Fibroblast of skin of left biceps (primary cell): ENCODE data around the gene ARHGAP15.

Source experiments
- DNase-seq, 2 experiments: peaks; one replicate each; pipeline ENCODE4 v3.0.0-alpha.2; 2013; ENCODE audit warnings: low read depth in 2 of 2

The ARHGAP15 gene

DNA sequence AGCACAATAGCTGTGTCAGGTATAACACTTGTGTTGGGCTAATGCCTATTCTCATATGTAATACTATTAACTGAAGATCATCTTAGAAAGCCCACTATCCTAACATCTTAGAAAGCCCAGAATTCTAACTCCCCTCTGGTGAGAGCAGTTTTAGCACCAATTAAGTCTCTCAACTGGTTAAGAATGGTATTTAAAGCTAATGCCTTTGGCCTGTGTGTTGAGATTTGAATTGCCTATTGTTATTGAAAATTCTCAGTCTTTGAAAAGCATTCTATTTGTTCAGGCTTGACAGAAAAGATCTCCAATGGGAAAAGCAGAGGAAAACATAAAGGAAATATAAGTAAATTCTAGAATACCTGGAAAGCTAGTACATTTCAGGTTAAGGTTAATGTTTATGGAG is 352.5 kb downstream of the ARHGAP15 start:
- DNase-seq = no peak

DNA sequence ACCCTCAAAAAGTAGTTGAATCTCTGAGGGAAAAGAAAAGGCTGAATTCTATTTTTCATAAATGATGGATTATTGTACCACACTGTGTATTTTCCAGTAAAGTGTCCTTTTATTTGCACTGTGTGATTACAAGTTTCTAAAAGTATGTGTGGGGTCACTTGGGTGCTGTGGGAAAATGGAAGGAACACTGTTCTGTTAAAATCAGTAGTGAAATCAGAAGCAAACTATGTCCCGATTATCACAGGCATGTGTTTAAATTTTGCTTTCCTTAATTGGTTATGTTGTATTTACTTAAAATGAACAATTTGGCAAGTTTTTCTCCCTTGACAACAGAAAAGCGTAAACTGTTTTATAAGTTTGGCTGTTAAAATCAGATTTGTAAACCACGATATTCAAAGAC is 353.1 kb downstream of the ARHGAP15 start:
- DNase-seq = no peak

DNA sequence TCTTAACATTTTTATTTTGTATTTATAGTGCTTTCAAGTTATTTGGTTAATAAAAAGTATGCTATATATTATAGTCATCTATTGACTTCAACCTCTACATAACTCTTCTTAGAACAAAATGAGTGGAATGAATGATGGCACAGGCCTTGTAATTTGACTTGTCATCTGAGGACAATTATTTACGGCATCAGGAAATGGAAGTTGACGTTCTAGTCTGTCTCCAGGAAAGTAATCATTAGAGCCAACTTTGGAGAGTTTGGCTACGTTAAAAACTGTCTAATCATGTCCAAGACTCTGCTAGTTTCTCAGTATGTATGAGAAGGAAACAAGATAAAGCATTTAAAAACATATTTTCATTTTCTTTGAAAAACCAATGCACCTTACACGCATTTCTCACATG is 353.6 kb downstream of the ARHGAP15 start:
- no peak for DNase-seq

DNA sequence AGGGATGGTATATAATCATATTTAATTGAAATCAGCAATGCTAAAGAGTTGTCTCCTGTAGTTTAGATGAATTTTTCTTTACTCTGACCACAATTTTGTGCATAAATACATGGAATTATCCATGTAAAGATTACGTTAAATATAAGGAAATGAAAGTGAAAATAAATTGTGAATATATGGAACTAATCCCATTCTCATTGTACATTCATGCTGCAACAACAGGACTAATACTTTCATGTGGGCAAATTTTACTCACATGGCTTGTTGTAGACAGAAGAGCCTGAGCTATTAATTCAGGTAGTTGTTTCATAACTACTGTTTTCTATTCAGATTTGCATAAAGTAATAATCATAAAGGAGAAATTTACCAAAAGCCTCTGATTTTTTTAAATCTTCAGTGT is 357.8 kb downstream of the ARHGAP15 start:
- DNase-seq = no peak

DNA sequence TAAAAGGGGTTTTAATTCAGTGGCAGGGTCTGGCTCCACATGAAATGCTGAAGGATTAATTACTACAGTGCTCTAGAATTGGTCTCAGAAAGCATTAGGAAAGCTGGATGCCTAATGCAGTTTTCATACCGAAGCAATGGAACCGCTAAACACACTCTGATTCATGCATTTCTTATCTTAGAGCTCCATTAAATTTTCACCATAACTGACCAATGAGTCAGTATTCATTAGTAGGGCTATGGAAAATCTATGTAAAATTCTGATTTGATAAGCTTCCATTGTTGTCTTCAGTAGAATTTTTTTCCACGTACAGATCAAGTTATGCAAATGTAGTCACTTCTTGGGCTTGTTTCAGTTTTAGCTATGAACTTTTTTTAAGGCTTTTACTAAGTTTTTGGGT is 359.9 kb downstream of the ARHGAP15 start:
- DNase-seq = peak; percentile 53 to 55

DNA sequence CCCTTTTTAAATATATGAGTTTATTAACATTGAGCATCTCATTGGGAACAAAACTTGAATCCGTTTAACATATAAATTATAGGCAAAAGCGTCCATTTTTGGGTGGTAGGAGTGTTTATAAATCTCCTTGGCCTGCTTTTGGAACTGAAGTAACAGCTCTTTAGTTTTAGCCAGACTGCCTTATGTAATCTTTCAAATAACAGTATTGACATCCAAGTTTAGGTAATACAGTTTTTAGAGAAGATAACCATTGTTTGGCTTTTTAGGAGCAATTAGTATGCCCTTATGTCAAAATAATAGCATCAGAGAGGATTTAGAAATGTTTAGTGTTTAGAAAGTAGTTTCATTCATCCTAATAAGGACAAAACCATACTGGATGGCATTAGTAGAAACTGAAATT is 361.9 kb downstream of the ARHGAP15 start:
- DNase-seq = no peak

DNA sequence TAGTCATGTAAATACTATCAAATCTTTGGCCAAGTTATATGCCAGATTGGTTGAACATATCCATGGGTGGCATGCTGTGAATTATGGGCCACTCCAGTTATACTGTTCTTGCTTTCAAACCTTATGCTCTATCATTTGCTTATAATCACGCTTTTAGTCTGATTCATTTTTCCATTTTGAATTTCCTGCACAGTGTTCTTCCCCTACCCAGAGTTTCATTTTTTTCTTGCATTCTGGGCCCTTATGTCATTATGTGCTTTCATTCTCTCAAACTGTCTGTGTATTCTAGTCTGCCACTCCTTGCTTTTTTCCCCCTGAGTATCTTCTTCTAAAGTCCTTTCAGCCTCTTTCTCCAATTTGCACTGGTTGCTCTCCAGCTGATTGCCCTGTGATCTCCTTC is 364.1 kb downstream of the ARHGAP15 start:
- DNase-seq = no peak

DNA sequence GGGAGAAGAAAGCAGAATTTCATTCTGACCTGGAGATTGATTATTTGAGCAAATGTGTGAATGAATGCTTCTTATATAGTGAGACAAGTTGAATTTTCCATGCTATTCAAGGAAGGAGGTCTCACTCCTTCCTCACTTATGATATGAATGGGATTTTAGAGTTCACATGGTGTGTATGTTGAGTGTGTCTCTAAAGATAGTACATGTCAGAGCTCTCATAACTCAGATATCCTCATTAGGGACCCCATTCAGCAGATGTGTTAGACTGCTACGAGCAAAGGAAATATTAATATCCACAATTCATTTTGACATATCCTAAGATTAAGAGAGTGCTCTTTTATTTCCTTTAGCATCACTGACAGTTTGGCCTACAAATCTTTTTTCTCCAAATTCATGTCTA is 368.5 kb downstream of the ARHGAP15 start:
- DNase-seq = no peak

DNA sequence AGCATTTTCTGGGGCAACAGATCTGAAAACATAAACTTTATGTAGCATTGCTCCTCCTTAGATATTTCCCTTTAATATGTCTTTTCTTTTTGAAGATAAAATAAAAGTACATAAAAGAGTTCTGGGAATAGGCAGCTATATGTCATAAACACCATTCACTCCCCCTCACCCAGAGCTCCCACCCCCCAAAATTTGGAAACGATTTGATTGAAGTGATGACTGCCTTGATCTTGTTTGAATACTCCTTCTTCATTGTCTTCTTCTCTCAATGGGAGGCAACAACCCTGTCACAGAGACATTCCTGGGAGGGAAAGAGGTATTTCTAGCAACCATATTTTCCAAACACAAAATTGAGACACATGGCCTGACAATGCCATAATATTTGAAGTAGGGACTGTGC is 369.3 kb downstream of the ARHGAP15 start:
- no peak for DNase-seq

DNA sequence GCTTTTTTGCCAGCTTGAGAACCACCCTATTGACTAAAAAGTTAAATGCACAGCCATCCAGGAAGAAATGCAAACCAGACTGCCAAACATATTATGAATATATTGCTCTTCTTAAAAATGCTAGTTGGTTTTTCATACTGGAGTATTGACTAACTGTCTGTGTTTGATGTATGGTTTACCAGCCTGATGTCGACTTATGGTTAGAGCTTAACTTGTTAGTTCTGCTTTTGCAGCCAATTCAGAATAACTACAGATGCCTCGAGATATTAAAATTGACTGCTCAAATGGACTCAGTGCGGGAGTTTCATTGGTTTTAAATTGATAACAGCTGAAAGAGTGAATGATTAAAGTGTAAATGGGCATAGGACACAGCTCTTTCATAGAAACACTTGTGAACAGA is 369.8 kb downstream of the ARHGAP15 start:
- DNase-seq = no peak

DNA sequence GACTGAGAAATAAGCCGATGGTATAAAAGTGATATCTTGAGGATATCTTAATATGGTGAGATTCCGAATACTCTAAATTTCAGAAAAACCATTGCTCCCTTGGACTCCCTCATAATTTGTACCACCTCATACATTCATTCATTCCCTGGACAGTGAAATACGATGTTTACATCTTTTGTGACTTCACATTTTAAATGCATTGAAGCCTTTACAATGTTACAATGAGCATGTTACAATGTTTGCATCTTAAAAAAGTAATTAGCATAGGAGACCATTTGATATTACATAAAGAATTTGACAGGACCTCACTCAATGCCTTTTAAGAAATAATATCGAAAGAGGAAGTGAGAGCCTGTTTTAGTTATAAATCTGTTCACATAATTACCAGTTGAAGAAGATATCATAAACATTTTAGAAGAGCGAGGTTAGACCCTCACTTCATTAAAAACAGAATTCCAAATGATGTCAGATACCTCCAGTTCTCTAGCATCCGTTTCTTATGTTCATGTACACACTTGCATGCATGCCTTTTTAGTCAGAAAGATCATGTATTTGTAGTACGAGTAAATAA is 372.0 kb downstream of the ARHGAP15 start:
- no peak for DNase-seq

DNA sequence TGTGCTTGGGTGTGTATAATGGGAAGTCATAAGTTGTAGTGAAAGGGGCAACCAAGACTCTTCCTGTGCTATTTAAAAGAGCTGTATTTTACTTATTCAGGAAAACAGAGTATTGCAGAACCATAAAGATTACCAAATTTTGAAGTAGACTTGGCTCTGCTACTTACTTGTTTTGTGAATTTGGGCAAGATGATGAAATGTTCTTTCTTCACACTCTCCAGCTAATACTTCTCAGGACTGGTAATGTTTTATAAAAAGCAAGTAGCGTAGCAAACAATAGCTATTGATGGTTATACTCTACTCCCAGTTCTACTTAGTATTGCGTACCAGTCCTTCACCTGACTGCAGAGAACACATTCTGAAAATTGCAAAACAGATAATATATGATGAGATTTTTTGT is 374.1 kb downstream of the ARHGAP15 start:
- DNase-seq = no peak

DNA sequence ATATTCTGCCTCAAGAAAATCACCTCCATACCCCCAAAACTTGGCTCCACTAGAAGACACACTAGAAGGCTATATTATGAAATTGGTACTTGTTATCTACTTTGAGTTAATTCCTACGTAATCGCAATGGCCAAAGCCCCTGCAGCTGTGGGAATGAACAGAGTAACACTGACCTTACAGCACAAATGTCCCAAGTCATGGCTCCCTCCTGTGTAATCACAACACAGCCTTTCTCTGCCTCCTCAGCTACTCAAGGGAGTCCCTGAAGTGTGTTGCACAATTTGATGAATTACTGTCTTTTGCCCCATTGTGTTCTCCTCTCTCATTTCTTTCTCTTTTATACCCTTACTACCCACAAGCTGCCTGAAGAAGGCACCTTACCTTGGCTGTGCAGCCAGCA is 375.2 kb downstream of the ARHGAP15 start:
- no peak for DNase-seq

DNA sequence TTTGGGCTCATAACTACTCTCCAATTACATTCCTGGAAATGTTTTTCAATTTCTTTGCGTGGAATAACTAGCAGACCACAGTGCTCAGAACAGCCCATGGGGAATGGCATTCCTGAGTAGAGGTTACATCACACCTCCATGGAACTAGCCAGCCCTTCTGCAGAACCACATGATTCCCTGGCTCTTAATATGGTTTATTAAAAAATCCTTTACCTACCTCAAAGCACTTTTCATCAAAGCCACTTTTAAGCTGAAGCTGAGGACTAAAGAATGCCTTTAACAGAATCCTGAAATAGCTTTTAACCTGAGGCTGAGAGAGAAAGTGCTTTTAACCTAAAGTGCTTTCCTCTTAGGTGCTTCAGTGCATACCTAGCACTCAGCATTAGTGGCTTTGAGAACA is 376.3 kb downstream of the ARHGAP15 start:
- peak; percentile 40 to 49 for DNase-seq

DNA sequence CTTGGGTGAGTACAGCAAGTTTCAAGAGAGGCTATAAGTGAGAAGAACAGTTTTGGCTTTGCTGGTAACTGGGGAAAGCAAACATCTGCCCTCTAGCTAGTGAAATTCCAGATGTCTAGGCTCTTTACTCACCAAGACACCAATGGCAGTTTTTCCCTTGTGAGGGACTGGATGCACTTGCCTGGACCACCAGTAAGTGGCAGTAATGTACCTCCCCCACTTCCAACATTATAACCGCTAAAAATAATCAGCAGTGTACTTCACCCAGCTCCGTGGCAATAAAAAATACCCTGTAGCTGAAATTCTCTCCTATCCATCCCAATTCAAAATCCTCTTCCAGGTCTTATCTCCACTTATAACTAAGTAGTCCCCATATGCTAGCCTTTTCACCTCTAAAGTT is 383.9 kb downstream of the ARHGAP15 start:
- DNase-seq = peak; percentile 50 to 53

DNA sequence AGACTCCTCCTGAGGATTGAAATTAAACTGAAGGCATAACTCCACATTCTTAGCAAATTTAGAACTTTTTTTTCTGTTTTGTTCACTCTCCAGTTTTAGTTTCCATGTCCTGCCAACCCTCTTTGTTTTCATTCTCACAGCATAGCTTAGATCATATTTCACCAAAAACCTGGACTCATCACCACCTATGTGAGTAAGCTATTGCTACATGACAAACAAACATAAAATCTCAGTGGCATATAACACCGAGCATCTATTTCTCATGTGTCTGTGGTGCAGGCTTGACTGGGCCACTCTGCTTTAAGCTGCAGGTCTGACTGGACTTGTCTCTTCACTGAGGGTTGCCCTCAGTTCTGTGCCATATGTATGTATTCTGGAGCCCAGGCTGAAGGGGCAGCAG is 385.2 kb downstream of the ARHGAP15 start:
- DNase-seq = no peak

DNA sequence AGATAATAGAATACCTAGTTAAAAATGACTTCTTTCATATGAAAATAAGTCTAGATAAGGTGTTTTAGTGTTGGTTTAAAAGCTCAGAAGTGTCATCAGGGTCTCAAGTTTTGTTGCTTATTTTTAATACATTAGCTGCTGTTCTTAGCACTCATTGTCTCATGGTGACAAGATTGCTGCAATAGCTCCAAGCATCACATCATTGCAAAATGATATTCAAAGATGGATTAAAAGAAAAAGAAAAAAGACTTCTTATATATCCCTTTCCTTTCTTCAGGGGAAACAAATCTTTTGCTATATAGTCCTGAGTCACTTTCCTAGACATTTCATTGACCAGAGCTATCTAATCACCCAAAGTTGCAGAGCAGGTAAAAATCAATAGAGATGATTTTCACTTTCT is 386.1 kb downstream of the ARHGAP15 start:
- DNase-seq = no peak

DNA sequence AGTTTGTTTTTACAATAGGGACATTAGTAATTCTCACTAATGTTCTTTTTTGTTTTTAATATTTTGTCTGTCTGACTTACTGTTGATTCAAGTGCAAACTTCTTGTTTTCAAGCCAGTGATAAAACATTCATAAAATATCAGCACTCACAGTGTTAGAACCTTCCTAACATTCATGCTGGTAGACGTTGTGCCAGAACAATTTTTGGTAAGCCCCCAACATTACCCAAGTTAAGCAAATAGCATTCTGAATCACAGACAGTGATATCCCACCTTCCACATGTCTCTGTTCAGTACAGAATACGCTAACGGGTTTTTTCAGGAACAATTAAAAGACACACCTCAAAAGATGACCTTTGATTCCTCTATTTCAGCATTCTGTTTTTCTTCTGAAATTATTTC is 390.3 kb downstream of the ARHGAP15 start:
- no peak for DNase-seq

DNA sequence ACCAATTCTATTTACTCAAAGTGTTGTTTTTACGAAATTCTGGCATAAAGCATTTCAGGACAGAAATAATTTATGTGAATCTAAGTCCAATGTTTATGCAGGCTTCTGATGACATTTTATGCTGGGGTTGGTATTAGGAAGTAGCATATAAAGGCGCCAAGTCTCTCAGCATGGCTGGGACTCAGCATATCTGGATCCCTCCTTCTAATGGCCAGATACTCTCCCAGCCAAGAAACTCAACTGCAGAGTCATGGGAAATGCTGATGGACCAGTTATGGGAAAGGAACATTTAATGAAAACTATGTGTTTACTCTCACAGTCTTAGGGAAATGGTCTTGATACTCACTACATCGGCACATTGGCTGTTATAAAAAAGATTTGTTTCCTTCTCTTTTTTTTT is 392.2 kb downstream of the ARHGAP15 start:
- DNase-seq = no peak

DNA sequence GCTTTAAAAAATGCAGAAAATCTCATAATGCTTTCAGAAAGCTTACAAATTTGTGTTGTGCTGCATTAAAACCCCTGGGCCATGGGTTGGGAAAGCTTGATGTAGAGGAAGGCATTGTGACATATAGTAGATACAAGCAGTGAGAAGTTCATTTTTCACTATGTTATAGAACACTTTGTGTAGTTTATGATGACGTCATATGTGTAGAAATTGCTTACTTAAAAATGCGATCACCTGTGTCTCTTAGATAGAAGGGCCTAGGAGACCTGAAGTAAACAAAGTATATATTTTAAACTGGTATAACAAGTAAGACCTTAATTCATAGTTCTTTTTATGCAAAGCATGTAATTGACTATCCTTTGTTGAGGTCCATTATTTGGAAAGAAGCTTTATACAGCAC is 393.5 kb downstream of the ARHGAP15 start:
- DNase-seq = no peak

DNA sequence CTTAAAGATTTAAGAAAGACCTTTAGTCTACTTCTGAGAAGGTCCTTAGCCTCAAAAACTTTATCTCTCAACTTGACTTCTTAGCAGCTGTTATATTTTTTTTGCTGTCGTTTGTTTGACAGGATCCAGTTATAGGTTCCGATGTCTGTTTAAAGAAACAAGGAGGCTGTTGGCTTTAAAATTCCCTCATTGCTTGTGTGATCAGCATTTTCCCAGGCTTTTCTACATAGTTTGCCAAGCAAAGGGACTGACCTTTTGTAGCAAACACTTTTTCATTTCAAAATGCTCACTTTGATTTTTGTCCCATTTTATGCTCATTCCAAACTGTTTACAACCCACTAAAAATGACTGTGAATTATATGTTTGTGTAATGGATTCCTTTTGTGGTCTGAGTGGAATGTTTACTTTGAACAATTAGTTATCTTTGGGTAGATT is 394.9 kb downstream of the ARHGAP15 start:
- DNase-seq = no peak

DNA sequence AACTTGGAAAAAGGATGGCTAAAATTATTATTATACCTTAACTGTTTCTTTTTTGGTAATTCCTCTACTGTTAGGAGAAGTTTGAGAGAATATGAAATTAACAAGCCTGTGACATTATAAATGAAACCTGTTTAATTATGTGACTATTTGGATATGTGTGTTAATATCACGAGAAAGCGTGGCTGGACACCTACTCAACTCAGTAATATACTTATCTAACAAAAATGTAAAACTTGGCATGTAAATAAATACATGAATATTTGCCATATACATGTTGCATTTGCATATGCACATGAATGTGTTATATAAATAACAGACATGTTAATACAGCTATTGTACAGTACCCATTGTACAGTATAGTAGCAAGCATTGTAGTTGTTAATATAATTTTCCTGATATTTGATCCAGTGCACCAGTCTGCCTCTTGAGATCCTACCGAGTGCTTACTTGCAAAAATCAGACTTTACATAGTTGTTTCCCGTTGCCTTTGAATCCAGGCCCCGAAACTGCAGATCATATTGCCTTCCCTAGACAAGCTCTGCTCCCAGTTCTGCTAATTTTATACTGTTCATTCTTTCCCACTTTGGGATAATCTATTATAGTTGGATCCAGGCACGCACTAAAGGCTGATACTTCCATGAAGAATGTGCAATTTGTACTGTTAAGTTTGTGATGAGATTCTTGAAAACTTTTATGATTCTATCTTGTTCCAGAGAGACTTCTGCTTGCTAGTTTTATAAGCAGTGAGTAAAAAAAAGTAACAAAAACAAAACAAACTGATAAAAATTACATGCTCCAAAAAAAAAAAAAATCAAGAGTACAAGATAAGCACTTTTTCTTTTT is 395.6 kb downstream of the ARHGAP15 start:
- DNase-seq = no peak

DNA sequence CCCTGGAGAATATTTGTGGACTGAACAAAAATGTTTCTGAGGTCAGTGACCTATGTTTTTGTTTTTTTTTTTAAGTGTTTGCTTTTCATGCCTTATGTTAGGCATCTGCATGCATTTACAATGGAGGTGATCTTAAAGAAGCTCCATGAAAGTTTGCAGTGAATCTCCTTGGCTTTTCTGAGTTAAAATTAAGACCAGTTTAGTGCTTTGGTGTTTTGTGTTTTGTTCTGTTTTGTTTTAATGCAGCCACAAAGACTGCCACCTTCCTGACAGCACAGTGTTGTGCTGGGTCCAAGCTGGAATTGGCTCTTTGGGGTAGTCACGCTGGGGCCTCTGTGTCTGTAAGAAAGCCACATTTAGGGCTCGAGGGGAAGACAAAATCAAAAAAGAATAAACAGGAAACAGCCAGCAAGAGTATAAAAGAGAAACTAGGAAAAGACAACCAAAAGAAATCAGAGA is 396.2 kb downstream of the ARHGAP15 start:
- no peak for DNase-seq

DNA sequence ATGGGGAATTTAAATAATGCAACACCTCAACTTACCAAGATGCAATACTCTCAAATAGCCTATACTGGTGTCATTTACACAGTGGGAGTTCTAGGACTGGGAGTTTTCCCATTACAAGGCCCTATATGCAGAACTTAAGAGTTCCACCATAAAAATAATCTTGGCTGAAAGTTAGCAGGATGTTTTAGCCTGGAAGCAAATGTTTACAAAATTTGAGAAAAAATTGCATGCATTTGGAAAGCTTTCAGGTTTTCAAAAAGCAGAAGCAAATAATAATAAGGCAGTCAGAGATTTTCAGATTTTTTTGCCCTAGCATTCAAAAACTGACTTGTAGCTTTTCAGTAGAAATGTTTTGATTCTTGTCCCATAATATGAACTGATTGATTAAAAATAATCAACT is 397.3 kb downstream of the ARHGAP15 start:
- DNase-seq = no peak
